ENCODE data around the gene ADAP2. TPM values are rescaled to one million over a fixed set of nuclear protein-coding genes. Genes with fewer than 3 reads are reported as not detected.

Gene ADAP2
- total RNA-seq, 1 donor from 2014 or later: 0.62 TPM

DNA sequence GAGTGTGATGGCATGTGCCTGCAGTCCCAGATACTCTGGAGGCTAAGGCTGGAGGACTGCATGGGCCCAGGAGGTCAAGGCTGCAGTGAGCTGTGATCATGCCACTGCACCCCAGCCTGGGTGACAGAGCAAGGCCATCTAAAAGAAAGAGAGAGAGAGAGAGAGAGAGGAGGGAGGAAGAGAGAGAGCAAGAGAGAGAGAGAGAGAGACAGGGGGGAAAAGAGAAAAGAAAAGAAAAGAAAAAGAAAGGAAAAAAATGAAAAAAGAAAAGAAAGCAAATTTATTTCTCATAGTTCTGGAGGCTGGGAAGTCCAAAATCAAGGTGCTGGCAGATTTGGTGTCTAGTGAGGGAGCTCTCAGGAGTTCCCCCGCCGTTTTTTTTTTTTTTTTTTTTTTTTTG, 82.4 kb downstream of the ADAP2 start:
- Mint-ChIP-seq H3K4me3 (ENCODE audit: unreplicated experiment) (no peak overlapping the region), H3K36me3 (ENCODE audit: unreplicated experiment) (peaks cover 40% of the 10 kb centered on the region), H3K9me3 (ENCODE audit: unreplicated experiment) (no peaks in the 10 kb centered on the region), H3K27ac (ENCODE audit: unreplicated experiment) (no peak overlapping the region), H3K27me3 (ENCODE audit: unreplicated experiment) (no peaks in the 10 kb centered on the region), H3K4me1 (ENCODE audit: unreplicated experiment) (peaks cover 19% of the 10 kb centered on the region)
- TF ChIP-seq, protein P1, sequence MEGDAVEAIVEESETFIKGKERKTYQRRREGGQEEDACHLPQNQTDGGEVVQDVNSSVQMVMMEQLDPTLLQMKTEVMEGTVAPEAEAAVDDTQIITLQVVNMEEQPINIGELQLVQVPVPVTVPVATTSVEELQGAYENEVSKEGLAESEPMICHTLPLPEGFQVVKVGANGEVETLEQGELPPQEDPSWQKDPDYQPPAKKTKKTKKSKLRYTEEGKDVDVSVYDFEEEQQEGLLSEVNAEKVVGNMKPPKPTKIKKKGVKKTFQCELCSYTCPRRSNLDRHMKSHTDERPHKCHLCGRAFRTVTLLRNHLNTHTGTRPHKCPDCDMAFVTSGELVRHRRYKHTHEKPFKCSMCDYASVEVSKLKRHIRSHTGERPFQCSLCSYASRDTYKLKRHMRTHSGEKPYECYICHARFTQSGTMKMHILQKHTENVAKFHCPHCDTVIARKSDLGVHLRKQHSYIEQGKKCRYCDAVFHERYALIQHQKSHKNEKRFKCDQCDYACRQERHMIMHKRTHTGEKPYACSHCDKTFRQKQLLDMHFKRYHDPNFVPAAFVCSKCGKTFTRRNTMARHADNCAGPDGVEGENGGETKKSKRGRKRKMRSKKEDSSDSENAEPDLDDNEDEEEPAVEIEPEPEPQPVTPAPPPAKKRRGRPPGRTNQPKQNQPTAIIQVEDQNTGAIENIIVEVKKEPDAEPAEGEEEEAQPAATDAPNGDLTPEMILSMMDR (IDR thresholded peaks at IDR 0.05): no peak
- DNase-seq (ENCODE audit: extremely low spot score, unreplicated experiment): no peak

DNA sequence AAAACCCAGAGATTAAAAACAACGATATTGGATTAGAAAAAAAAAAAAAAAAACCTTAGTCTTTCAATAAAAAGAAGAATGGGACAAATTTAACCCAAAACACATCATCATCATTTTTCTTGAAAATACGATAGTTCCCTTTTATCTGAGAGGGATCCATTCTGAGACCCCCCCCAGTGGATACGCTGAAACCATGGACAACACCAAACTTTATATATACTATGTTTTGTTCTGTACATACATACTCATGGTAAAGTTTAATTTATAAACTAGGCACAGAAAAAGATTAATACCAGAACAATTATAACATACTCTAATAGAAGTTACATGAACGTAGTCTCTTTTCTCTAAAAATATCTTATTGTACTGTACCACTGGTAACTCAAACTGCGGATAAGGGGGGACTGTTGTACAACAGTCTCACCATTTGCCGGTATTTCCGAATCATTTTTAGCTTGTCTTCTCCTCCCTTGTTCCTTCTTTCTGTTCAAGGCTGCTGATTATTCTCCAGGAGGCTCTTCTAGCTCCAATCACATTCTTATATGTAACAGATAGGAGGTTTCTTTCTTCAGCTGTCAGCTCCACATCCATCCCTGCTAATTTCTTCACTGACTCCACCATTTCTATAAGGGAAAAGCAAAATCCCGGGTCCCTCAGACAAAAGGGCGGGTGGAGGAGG, 86.1 kb downstream of the ADAP2 start:
- Mint-ChIP-seq H3K4me1 (ENCODE audit: unreplicated experiment) (peaks cover 45% of the 10 kb centered on the region), H3K9me3 (ENCODE audit: unreplicated experiment) (no peaks in the 10 kb centered on the region), H3K27ac (ENCODE audit: unreplicated experiment) (peak overlapping the region; percentile 96), H3K36me3 (ENCODE audit: unreplicated experiment) (peaks cover 24% of the 10 kb centered on the region), H3K27me3 (ENCODE audit: unreplicated experiment) (no peaks in the 10 kb centered on the region), H3K4me3 (ENCODE audit: unreplicated experiment) (peak overlapping the region; percentile 82)
- no peak for DNase-seq (ENCODE audit: extremely low spot score, unreplicated experiment)
- TF ChIP-seq, protein P1 (IDR thresholded peaks at IDR 0.05): no peak

DNA sequence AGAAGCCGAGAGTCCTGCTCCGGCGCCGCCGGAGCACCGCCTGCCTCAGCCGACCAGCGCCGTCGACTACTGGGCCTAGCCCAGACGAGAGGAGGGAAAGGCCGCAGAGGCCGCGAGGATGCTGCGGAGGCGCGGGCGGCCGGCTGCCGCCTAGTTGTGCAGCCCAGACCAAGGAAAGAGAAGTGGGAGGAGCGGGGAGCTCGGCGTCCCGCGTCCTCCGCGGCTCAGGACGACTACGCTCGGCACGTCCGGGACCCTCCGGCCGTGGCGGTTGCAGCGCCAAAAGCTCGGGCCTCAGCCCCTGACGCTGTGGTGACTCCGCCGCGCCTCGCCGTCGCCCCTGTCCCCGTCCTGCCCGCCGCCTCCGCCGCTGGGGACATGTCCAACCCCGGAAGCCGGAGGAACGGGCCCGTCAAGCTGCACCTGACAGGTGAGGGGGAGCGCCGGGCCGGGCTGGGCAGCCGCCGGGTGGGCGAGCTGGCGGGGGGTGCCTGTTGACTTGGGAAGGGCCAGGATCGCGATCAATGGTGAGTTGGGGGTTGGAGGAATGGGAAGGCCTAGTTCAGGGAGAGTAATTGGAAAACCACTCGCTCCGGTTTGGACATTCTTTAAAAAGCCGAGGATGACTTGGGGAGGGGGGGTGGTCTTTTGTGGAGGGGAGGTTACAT, 86.8 kb downstream of the ADAP2 start:
- TF ChIP-seq, protein P1 (IDR thresholded peaks at IDR 0.05): no peak
- Mint-ChIP-seq H3K9me3 (ENCODE audit: unreplicated experiment) (no peaks in the 10 kb centered on the region), H3K27me3 (ENCODE audit: unreplicated experiment) (no peaks in the 10 kb centered on the region), H3K36me3 (ENCODE audit: unreplicated experiment) (peaks cover 22% of the 10 kb centered on the region), H3K4me3 (ENCODE audit: unreplicated experiment) (peak overlapping the region; percentile 82), H3K4me1 (ENCODE audit: unreplicated experiment) (peaks cover 48% of the 10 kb centered on the region), H3K27ac (ENCODE audit: unreplicated experiment) (peak overlapping the region; percentile 96)
- DNase-seq (ENCODE audit: extremely low spot score, unreplicated experiment): peak; percentile 88

Other genes starting within 250 kb of the ADAP2 start
- 7.9 and 8.6 TPM in 2 replicates for gene CRLF3, start 97.3 kb upstream of the ADAP2 start, total RNA-seq
- 3.0 TPM in 2 replicates for gene ATAD5, start 90.0 kb upstream of the ADAP2 start, total RNA-seq
- gene TEFM, start 15.7 kb upstream of the ADAP2 start, total RNA-seq: 9.8 and 15.5 TPM in 2 replicates
- gene RNF135, start 49.1 kb downstream of the ADAP2 start, total RNA-seq: 16.1 and 16.9 TPM in 2 replicates
- gene NF1, start 173.0 kb downstream of the ADAP2 start, total RNA-seq: 66.7 and 70.4 TPM in 2 replicates

Measured in osteocyte (in vitro differentiated cells).